GM21528 (cell line): ENCODE measurements around the gene ZNF595.
"Not testable (repeated sequence)": the region's sequence is repeated elsewhere in the genome, so short reads cannot be mapped to it uniquely, and the experiment has no call there.

Experiments used
- ATAC-seq: cut with Tn5 transposase; IDR thresholded peaks from one replicate; pipeline ENCODE4 v1.9.1; 2021; ENCODE audit warnings: mild to moderate bottlenecking, moderate library complexity; ENCODE audit not compliant: unreplicated experiment, low FRiP score

ZNF595 gene

DNA sequence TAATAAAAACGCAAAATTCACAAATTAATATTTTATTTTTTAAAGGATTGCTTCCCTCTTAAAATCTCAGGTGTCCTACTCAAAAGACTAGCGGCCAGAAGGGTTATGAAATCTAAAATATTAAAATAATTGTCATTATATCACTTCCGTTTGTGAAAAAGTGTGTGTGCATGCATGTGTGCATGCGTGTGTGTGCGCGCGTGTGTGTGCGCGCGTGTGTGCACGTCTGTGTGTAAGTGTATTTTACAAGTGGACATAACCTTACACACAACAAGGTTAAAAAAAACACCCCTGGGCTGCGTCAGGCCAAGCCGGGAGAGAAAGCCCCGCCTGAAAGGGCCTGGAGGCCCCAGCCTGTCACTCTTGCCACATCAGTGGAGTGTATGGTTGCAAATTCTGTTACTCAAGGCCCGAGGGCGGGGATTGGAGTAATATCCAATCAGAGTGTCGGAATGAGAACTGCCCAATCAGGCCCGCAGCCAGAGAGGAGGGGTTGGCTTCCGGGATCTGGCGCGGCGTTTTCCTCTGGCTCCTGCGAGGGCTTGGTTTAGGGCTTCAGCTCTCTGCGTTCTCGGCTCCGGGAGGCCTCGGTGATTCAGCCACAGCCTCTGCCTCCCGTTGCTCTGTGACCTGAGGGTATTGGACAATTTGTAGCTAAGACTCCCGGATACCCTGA, at the start of gene ZNF595:
Gene ZNF595, plus strand, starts transcription at position 518 of the 676 bp plus-strand sequence. CDS start 168 bp downstream, outside the sequence.
- not testable (repeated sequence) for ATAC-seq

DNA sequence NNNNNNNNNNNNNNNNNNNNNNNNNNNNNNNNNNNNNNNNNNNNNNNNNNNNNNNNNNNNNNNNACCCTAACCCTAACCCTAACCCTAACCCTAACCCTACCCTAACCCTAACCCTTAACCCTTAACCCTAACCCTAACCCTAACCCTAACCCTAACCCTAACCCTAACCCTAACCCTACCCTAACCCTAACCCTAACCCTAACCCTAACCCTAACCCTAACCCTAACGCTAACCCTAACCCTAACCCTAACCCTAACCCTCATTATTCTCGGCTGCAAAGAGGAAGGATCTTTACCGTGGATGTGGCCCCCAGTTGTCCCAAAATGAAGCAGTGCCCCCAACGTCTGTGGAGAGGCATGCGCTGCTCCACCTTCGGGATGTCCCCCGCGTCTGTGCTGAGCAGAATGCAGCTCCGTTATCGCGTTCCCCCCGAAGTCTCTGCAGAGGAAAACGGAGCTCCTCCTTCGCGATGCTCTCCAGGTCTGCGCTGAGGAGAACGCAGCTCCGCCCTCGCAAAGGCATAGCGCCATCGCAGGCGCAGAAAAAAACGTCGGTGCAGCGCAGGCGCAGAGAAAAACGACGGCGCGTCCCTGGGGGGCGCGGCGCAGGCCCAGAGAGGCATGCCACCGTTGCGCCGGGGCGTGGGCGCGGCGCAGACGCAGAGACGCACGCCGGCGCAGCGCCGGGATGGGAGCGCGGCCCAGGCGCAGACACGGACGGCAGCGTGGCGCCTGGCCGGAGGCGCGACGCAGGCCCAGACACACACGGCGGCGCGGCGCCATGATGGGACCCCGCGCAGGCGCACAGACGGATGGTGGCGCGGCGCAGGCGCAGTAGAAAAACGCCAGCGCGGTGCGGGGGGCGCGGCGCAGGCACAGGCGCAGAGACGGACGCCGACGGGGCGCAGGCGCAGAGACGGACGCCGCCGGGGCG, 42.9 kb upstream of the ZNF595 start:
- not testable (repeated sequence) for ATAC-seq

DNA sequence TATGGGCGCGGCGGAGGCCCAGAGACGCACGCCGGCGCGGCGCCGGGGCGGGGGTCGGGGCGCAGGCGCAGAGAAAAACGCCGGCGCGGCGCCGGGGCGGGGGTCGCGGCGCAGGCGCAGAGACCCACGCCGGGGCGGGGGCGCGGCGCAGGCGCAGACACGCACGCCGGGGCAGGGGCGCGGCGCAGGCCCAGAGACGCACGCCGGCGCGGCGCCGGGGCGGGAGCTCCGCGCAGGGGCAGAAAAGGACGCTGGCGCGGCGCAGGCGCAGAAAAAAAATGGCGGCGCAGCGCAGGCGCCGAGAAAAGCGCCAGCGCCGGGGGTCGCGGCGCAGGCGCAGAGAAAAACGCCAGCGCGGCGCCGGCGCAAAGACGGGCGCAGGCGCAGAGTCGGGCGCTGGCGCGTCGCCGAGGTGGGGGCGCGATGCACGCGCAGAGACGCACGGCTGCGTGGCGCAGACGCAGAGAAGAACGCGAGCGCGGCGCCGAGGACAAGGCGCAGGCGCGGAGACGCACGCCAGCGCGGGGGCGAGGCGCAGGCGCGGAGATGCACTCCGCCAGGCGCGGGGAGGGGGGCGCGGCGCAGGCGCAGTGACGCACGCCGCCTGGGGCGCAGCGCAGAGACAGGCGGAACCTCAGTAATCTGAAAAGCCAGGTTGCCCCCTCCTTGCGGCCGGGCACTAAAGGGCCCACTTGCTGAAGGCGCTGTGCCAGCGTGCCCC, 41.9 kb upstream of the ZNF595 start:
- not testable (repeated sequence) for ATAC-seq

DNA sequence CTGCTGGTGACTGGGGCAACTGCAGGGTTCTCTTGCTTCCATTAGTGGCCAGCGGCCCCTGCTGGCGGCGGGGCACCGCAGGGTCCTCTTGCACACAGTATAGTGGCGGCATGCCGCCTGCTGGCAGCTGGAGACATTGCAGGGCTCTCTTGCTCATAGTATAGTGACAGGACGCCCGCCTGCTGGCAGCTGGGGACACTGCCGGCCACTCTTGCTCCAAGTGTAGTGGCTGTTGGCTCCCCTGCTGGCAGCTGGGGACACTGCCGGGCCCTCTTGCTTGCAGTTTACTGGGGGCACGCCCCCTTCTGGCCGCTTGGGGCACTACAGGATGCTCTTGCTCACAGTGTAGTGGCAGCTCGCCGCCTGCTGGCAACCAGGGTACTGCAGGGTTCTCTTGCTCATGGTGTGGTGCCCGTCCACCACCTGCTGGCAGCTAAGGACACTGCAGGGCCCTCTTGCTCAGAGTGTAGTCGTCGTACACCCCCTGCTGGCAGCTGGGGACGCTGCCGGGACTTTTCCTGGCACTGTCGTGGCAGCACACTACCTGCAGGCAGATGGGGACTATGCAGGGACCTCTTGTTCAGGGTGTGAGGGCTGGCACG, 41.2 kb upstream of the ZNF595 start:
- peak; percentile 80 for ATAC-seq

DNA sequence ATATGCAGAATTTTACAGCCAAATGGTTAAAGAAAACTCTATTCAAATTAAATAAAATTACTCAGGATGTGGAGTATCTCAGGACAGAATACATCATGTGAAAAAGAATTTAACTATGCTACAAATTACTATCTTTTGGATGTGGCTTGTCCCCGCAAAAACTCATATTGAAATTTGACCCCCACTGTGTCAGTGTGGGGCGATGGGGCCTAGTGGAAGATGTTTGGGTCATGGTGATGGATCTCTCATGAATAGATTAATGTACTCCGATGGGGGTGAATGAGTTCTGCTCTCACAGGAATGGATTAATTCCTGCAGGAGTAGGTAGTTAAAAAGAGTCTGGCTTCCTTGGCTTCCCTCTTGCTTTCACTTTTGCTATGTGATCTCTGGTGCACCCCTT, 35.0 kb upstream of the ZNF595 start:
- not testable (repeated sequence) for ATAC-seq

DNA sequence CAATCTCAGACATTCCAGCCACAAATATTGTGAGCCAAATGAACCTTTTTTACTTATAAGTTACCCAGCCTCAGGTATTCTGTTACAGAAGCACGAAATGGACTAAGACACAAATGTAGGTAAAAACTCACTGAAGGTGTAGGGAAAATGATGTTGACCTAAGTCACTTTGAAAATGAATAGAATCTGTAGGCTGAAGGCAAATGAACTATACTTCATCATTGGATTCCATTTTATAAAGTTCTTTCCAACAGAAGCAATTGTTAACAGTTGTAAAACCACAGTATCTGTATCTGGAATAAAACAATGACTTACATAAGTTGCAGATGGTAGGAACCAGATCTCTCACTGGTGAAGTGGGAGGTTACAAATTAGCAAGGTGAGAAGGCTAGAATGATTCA, 34.5 kb upstream of the ZNF595 start:
- not testable (repeated sequence) for ATAC-seq

DNA sequence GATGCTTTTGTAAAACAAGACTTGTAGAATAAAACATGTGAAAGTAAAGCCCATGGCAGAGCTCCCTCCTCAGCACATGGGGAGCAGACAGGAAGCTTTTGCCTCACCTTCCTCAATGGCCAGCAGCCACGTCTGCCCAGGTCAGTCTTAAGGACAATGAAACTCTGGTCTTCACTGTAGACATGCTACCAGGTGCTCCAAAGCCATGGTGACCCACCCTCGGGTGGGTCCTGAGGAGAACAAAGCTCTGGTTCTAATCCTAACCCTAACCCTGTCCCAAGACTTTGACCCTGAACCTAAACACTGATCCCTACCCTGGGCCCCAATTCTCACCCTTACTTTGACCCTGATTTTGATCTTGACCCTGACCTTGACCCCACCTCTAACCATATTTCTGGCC, 30.2 kb upstream of the ZNF595 start:
- not testable (repeated sequence) for ATAC-seq

DNA sequence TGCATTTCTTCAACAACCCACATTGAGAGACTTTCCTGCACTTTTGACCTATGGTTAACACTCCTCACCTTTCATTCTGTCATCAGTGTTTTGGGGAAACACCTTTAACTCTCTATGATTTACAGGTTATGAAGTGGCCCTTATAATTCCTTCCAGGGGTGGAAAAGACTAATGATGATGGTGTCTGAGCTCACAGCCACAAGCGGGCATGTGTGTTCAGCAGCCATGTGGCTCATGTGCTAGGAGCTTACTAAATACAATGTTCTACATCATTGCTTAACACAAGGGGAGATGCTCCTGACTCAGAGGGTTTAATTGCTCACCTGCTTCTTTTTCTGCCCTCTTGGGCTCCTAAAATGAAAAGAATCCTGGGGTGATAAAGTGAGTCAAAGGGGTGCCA, 28.8 kb upstream of the ZNF595 start:
- ATAC-seq = not testable (repeated sequence)

DNA sequence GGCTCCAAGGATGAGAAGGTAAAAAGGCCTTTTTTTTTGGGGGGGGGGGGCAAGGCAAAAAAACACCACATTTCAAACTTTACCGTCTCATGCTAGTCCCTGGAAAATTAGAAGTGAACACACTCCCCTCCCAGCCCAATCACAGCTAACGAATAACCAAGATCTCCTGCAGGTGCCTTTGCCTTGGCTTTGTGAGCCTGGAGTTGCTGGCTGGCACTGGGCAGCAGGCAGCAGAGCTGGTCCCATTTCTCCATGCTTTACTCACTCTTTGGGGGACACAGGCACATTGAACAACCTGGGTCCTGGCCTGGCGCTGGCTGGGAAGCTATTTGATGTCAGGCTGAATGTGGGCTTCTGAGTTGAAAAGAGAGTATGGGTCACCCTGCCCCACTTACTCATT, 25.6 kb upstream of the ZNF595 start:
- not testable (repeated sequence) for ATAC-seq

DNA sequence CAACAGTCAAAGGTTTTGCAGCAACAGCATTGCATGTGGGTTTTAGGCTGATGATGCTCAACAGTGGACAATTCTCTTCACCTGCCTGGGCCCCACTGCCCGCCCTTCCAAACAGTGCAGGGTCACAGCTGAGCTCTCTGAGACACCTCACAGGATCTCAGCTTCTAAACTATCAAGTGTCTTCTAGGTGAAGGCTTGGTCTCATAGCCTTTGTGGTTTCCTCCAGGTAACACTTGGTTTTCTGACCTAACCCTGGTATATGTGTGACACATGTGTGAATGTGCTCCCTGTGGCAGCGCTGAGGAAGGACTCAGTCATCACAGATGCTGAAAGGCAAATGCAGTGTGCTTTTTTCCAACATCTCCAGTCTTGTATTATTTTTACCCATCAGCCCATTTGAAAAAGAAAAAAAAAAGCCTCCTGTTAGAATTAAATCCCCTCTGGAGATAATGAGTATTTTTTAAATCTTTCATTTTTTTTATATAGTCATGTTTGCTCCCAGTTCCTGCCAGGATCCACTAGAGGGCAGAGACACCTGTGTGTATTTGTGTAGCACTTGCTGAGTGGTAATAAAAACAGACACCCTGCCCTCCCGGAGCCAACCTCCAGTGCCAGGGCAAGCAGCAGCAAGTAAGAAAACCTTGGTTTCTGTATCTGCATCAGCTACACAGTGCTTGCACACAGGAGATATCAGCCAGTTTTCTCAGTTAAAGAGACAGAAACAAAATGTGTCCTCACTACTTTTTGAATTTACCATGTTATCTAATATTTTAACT, 24.2 kb upstream of the ZNF595 start:
- not testable (repeated sequence) for ATAC-seq

DNA sequence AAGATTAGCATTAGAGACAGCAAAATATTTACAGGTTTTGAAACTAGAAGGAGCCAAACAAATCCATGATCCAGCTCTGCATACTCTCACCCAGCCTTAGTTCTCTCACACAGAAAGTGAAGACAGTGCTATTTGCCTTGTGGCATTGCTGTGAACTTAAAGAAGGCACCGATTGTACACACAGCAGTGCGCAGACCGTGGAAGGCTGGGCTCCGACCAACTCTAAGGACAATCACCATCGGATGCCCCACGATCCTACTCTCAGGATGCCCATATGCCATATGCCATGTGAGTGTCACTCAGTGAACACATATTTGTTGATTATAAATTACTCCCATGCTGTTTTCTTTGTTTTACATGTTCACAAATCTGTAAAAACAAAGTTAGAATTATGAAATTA, 19.8 kb upstream of the ZNF595 start:
- ATAC-seq = not testable (repeated sequence)

DNA sequence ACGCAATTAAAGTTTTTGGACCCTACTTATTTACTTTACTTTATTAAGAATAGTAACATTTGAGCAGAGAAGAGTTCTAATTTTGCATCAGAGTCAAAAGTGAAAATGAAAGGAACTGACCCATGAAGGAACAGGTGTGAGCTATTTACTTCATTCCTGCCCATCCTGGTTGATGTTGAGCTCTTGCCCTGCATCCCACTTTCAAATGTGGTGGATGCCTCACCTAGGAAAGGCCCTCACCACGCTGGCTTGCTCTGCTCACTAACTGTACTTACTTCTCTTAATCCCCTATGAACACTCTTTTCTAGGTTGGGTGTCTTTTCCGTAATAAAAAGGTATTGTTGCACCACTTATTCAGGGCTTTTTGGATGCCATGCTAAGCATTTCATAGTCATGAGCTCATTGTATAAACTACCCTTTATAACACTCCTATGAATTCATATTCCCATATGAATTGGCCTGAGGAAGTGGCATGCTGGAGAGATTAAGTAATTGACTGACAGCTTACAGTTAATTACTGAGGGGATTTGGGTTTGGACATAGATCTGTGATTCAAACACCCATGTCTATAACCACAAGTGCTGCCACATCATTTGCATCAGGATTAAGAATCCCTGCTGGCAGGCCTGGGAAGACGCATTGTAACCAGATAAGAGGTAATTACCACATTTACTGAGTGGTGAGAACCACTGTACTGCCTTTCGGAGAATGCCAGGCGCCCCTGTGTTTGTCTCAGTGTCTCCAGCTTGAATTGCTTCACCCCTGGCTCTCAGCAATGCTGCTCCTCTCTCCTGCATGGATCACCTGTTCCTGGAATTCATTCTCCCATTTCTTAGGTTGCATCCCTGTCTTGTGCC, 16.3 kb upstream of the ZNF595 start:
- ATAC-seq = not testable (repeated sequence)

DNA sequence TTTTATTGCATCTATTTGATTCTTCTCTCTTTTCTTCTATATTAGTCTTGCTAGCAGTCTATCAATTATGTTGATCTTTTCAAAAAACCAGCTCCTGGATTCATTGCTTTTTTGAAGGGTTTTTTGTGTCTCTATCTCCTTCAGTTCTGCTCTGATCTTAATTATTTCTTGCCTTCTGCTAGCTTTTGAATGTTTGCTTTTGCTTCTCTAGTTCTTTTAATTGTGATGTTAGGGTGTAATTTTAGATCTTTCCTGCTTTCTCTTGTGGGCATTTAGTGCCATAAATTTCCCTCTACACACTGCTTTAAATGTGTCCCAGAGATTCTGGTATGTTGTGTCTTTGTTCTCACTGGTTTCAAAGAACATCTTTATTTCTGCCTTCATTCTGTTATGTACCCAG, 14.9 kb upstream of the ZNF595 start:
- not testable (repeated sequence) for ATAC-seq

DNA sequence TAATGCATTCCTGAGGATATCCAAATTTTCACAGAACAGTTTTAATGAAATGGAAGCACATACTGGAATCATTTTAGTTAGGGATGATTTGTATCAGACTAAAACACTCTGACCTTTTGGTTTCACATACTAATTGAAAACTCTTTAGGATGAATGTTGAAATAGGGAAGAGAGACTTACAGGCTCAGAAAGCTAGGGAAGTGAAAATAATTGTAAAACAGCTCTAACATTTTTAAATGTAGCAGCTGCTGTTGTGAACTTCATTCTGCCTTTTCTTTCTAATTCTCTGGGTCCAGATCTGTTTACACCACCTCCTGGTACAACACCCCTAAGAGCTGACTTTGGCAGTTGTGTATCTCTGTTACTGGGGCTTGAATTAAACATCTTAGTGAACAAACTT, 9.7 kb upstream of the ZNF595 start:
- not testable (repeated sequence) for ATAC-seq

DNA sequence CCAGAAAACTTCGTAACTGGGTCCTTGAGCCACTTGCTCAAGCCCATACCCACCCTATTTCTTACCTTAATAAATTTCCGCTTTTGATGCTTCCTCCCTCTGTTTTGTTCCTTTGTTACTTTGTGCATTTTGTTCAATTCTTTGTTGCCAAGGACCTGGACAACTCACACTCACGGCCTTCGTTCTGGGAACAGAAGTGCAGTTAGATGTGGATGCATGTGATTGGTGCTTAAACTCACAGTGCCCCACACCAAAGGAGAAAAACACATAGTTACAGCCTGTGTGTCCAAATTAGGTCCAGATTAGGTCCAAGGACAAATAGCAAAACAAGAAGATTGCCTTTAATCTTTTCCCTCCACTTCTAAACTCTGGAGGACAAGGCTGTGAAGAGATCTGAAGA, 1.9 kb upstream of the ZNF595 start:
- not testable (repeated sequence) for ATAC-seq

DNA sequence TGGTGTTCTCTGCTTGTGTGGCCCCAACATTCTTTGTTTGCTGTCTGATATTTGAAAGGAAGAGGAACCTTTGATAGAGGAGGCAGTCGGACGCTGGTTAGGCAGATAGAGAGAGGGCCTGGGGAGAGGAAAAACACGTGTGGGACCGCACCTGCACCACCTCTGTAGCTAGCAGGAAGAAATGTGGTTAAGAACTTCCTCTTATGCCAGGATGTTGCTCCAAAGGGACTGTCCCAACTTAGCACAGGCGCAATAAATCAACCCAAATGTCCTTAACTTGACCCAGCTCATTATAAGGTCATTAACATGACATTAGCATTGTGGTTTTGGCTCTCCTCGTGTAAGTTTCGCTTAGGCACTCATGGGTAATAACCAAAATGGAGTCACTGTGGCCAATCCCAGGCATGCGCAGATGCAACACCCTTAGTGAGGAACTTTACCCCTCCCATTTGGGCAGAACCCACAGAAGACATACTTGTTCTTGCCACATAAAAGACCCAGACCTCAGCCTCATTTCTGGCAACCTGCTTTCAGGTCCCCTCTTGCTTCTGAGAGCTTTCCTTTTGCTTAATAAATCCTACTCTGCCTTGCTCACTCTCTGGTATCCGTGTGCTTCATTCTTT, 1.4 kb upstream of the ZNF595 start:
- ATAC-seq = peak; percentile 49

DNA sequence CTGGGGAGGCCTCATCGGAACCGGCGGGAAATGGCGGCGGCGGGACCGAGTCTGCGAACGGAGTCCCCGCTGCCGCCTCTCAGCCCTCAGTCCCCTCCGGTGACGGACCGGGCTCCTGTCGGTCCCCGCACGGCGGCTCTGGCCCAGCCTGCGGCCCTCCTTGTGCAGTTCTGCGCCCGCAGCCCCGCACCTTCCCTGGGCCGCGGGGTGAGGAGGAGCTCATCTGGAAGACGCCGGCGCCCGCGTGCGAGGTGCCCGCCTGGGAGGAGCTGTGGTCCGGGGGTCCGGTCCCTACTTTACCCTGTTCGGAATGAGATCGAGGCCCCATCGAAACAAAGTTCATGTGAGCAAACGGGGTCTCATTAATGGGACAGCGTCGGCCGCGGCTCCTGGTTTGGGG, 400 bp downstream of the ZNF595 start:
- not testable (repeated sequence) for ATAC-seq

DNA sequence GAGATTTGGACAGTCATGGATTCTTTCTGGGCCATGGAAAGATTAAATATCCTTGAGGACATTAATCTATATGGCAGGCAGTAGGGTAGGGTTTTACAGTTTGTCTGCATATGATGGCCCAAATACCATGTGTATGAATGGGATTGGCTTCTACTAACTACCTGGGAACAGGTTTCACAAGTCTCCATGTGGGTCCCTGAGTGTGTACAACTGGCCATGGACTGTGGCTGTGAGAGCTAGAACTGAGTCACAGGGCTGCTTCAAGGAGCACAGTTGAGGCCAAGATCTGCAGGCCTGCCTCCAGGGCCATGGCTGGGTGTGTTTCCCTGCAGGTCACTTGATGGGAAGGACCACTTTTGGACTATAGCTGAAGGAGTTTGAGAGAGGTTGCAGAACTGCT, 11.6 kb downstream of the ZNF595 start:
- ATAC-seq = not testable (repeated sequence)
